ENCODE measurements around the gene SH2D6.
"Not testable (repeated sequence)": the region's sequence is repeated elsewhere in the genome, so short reads cannot be mapped to it uniquely, and the experiment has no call there.

Gene SH2D6

DNA sequence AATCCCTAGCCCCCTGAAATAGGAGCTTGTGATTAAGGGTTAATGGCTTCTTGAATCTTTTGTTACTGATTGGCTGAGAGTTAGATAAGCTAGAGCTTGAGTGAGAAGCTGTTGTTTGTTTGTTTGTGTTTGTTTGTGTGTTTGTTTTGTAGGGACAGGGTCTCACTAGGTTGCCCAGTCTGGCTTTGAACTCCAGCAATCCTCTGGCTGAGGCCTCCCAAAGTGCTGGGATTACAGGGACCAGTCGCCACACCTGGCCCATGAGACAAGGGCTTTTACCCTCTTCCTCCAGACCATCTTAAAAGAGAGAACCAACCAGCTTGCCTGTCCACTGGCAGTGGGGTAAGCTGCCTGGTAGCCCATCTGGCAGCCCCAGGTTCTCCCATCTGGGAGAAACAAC, 58.1 kb downstream of the SH2D6 start:
- H3K27ac ChIP-seq = no peak overlapping the region
- no peak overlapping the region for H3K4me2 ChIP-seq
- H3K36me3 ChIP-seq (ENCODE audit: insufficient read depth) = no peaks in the 10 kb centered on the region
- no peaks in the 10 kb centered on the region for H4K20me1 ChIP-seq (ENCODE audit: insufficient read depth)
- no peak overlapping the region for H3K9ac ChIP-seq
- H3K79me2 ChIP-seq (ENCODE audit: insufficient read depth, low read depth) = no peaks in the 10 kb centered on the region
- H2AFZ ChIP-seq (ENCODE audit: low read depth) = no peak overlapping the region
- H3K4me1 ChIP-seq (ENCODE audit: low read depth, poor library complexity, severe bottlenecking) = no peaks in the 10 kb centered on the region
- no peaks in the 10 kb centered on the region for H3K27me3 ChIP-seq (ENCODE audit: insufficient read depth, low read depth)
- no peak overlapping the region for H3K4me3 ChIP-seq (IDR thresholded peaks at IDR 0.05; ENCODE audit: insufficient read depth, low read depth, low read length)
- TF ChIP-seq, protein P1, sequence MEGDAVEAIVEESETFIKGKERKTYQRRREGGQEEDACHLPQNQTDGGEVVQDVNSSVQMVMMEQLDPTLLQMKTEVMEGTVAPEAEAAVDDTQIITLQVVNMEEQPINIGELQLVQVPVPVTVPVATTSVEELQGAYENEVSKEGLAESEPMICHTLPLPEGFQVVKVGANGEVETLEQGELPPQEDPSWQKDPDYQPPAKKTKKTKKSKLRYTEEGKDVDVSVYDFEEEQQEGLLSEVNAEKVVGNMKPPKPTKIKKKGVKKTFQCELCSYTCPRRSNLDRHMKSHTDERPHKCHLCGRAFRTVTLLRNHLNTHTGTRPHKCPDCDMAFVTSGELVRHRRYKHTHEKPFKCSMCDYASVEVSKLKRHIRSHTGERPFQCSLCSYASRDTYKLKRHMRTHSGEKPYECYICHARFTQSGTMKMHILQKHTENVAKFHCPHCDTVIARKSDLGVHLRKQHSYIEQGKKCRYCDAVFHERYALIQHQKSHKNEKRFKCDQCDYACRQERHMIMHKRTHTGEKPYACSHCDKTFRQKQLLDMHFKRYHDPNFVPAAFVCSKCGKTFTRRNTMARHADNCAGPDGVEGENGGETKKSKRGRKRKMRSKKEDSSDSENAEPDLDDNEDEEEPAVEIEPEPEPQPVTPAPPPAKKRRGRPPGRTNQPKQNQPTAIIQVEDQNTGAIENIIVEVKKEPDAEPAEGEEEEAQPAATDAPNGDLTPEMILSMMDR (conservative IDR thresholded peaks at IDR 0.05; ENCODE audit: low read depth, low read length) = no peak

DNA sequence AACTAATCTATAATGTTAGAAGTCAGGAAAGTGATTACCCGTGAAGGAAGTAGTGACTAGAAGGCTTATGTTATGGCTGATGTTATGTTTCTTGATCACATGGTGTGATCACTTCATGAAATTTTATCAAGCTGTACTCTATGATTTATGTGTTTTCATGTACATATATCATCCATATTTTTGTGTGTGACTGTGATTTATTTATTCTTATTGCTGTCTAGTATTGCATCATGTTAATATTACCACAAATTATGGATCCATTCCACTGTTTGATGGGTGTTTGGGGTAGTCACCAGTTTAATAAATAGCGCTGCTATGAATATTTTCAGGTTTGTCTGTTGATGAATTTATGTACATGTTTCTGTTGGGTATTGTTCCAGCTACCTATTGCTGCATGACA, 59.4 kb downstream of the SH2D6 start:
- Histone ChIP-seq H3K4me3 (IDR thresholded peaks at IDR 0.05; ENCODE audit: insufficient read depth, low read depth, low read length) (no peak overlapping the region), H2AFZ (ENCODE audit: low read depth) (no peak overlapping the region), H3K36me3 (ENCODE audit: insufficient read depth) (no peaks in the 10 kb centered on the region), H3K4me1 (ENCODE audit: low read depth, poor library complexity, severe bottlenecking) (no peaks in the 10 kb centered on the region), H3K4me2 (no peak overlapping the region), H3K79me2 (ENCODE audit: insufficient read depth, low read depth) (no peaks in the 10 kb centered on the region), H3K9ac (no peak overlapping the region), H3K27ac (no peak overlapping the region), H4K20me1 (ENCODE audit: insufficient read depth) (no peaks in the 10 kb centered on the region), H3K27me3 (ENCODE audit: insufficient read depth, low read depth) (no peaks in the 10 kb centered on the region)
- TF ChIP-seq, protein P1 (conservative IDR thresholded peaks at IDR 0.05; ENCODE audit: low read depth, low read length) = no peak

DNA sequence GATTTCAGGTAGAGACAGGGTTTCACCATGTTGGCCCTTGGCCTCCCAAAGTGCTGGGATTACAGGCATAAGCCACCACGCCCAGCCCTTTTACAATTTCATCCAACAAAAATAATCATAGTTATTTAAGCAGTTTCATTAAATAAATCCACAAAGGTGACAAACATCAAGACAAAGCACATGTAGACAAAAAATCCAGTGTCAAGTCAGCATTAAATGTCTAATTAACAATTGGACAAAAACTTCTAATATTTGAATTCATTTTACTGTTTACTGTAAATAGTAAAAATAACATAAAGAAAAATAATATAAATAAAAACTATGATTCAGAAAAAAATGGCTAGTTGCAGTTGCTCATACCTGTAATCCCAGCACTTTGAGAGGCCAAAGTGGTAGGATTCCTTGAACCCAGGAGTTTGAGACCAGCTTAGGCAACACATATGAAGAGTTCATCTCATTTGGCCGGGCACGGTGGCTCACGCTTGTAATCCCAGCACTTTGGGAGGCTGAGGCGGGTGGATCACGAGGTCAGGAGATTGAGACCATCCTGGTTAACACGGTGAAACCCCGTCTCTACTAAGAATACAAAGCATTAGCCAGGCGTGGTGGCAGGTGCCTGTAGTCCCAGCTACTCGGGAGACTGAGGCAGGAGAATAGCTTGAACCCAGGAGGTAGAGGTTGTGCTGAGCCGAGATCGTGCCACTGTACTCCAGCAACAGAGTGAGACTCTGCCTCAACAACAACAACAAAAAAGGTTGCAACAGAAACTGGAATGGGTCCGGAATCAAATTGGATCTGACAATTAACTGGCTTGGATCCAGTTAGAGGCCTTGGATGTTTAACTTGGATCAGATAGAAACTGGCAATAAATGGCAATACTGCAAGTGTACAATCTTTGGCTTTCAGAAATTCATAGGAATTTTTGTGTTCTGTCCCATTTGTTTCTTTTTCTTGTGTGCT, 63.6 kb downstream of the SH2D6 start:
- H2AFZ ChIP-seq (ENCODE audit: low read depth) = no peak overlapping the region

DNA sequence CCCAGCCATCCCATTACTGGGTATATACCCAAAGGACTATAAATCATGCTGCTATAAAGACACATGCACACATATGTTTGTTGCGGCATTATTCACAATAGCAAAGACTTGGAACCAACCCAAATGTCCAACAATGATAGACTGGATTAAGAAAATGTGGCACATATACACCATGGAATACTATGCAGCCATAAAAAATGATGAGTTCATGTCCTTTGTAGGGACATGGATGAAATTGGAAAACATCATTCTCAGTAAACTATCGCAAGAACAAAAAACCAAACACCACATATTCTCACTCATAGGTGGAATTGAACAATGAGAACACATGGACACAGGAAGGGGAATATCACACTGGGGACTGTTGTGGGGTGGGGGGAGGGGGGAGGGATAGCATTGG, 66.1 kb downstream of the SH2D6 start:
- H3K36me3 ChIP-seq (ENCODE audit: insufficient read depth); H3K27ac ChIP-seq; H3K27me3 ChIP-seq (ENCODE audit: insufficient read depth, low read depth); H2AFZ ChIP-seq (ENCODE audit: low read depth); H3K79me2 ChIP-seq (ENCODE audit: insufficient read depth, low read depth); H3K4me1 ChIP-seq (ENCODE audit: low read depth, poor library complexity, severe bottlenecking); H3K4me2 ChIP-seq; H3K9ac ChIP-seq; H4K20me1 ChIP-seq (ENCODE audit: insufficient read depth); H3K4me3 ChIP-seq (IDR thresholded peaks at IDR 0.05; ENCODE audit: insufficient read depth, low read depth, low read length): not testable (repeated sequence)

More for the DNA sequence above, 63.6 kb downstream of the SH2D6 start:
- Histone ChIP-seq H3K4me1 (ENCODE audit: low read depth, poor library complexity, severe bottlenecking) (no peaks in the 10 kb centered on the region), H3K4me2 (no peak overlapping the region), H3K9ac (no peak overlapping the region), H3K27me3 (ENCODE audit: insufficient read depth, low read depth) (no peaks in the 10 kb centered on the region), H4K20me1 (ENCODE audit: insufficient read depth) (no peaks in the 10 kb centered on the region), H3K4me3 (IDR thresholded peaks at IDR 0.05; ENCODE audit: insufficient read depth, low read depth, low read length) (no peak overlapping the region), H3K36me3 (ENCODE audit: insufficient read depth) (no peaks in the 10 kb centered on the region), H3K79me2 (ENCODE audit: insufficient read depth, low read depth) (no peaks in the 10 kb centered on the region), H3K27ac (no peak overlapping the region)
- TF ChIP-seq, protein P1 (conservative IDR thresholded peaks at IDR 0.05; ENCODE audit: low read depth, low read length) = no peak

DNA sequence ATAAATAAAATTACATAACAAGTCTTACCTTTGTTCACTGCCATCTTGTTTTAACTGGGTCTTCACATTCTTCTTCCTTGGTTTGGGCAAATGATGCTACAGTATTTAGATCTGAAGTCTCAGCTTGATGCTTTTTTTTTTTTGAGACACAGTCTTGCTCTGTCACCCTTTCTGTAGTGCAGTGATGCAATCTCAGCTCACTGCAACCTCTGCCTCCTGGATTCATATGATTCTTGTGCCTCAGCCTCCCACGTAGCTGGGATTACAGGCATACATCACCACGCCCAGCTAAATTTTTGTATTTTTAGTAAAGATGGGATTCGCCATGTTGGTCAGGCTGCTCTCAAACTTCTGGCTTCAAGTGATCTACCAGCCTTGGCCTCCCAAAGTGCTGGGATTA, 67.3 kb downstream of the SH2D6 start:
- Histone ChIP-seq H3K4me3 (IDR thresholded peaks at IDR 0.05; ENCODE audit: insufficient read depth, low read depth, low read length) (no peak overlapping the region), H4K20me1 (ENCODE audit: insufficient read depth) (no peaks in the 10 kb centered on the region), H3K4me2 (no peak overlapping the region), H3K9ac (no peak overlapping the region), H3K79me2 (ENCODE audit: insufficient read depth, low read depth) (no peaks in the 10 kb centered on the region), H3K36me3 (ENCODE audit: insufficient read depth) (no peaks in the 10 kb centered on the region), H3K4me1 (ENCODE audit: low read depth, poor library complexity, severe bottlenecking) (no peaks in the 10 kb centered on the region), H3K27me3 (ENCODE audit: insufficient read depth, low read depth) (no peaks in the 10 kb centered on the region), H3K27ac (no peak overlapping the region), H2AFZ (ENCODE audit: low read depth) (no peak overlapping the region; the same call in 1 of the 2 replicates)
- TF ChIP-seq, protein P1 (conservative IDR thresholded peaks at IDR 0.05; ENCODE audit: low read depth, low read length) = no peak
